Cardiac septum (tissue), 1 donor: ENCODE measurements around the gene ACSL1. TPM values are rescaled to one million over a fixed set of nuclear protein-coding genes. Genes with fewer than 3 reads are reported as not detected.

ENCODE experiments used
- DNase-seq: peaks from one replicate; pipeline ENCODE4 v3.0.0-alpha.2; 2020; ENCODE audit warnings: low spot score
- intact Hi-C: fragments of 100-400 bp; cut with DNase I; formaldehyde crosslinking; loops from one replicate; pipeline ENCODE4 v1.14.0; 2022
- total RNA-seq: library from RNA; stranded (reverse); fragmentation: NEBNext Ultra II Directional; extraction: Animal tissue kit (Norgen Biotek cat#: 25700); gene quantifications from one replicate; pipeline ENCODE4 v1.2.1, GENCODE V29; 2021
- donor health status: DM: no; HTN: no; CAD: no.

ACSL1 gene
- total RNA-seq, 1 donor from 2014 or later, result 98.6 TPM

DNA sequence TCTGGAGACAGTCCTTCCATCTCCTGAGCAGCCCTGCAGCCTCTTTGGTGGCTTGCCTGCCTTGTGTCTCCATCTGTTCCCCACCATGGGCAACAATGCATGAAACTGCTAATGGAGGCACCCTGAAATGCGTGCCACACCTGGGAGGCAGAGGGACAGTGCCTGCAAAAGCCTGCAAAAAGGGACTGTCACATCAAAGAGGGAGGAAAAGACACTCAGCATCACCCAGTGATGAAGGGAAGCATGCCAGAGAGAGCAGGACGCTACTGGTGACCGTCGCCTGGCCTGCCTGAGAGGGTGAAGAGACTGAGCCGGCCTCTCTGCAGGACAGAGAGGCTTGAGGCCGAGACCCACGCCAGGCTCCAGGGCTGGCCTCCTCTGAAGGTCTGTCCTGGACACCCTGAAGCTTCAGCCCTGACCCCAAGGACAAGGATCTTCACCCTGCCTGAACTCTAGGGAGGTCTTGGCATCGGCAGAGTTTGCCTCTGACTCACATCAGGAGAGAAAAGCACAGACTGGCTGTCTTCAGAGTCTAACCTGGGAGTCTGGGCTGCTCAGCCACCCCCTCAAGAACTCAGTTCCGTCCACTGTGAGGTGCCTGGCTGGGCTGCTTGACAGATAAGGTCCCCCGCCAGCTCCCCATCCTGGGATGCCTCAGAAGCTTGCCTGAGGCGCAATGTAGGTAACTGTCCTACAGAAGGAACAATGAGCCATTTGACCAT, 8.1 kb downstream of the ACSL1 start:
- no peak for DNase-seq
- intact Hi-C loops, result loop anchor here (5.0 kb wide), 1 partner anchor 325 kb away; the partner anchor contains the start of gene SLC25A4

DNA sequence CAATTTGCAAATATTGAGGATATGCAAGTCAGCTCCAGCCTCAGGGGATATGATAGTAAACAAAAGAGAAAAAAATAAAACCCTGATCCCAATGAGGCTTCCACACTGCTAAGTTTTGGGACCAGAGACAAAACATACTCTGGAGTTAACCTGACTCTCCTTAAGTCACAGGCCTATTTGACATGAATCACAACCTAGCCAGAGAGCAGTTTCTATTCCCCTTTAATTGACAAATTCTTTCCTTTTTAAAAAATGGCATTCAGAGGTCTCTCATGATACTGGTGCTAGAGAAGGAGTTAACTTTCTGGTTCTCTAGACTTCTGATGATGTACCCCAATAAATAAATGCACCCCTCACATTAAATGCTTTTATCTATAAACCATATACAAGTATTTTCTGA, 8.8 kb downstream of the ACSL1 start:
- intact Hi-C loops, result loop anchor here (5.0 kb wide), 1 partner anchor 325 kb away; the partner anchor contains the start of gene SLC25A4
- DNase-seq, result no peak

DNA sequence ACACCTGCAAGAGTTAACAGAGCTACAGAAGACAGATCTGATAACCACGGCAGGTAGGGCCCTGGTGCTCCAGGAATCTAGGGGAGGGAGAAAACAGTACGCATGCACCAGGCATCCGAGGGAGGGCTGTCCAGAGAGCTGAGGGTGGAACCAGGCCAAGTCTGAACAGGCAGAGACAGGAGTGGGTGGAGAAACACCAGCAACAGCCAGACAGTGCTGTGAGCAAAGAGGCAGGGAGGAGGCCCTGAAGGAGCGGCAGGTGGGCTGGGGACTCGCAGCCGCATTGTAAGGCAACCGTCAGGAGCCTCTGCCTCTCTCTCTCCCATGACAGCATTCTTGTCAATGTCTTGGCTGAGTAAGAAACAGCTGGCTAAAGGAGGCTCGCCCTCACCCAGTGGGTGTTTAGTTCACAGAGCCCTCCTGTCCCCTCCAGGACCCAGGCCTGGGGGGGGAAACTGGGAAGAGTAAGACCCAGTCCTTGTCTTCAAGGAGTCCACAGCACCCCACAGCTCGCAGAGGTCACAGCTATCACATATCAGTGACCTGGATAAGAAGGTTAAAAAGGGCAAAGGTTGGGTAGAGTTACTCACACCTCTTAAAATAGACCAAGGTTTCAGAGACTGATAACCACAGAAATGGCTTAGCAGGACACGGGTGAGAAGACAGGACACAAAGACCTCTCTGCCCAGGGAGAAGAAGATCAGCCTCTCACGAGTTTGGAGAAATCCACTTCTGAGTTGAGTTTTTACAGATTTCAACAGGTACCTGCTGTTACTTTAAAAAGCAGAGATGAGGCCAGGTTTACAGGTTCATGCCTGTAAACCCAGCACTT, 10.5 kb downstream of the ACSL1 start:
- DNase-seq, result peak; percentile 91
- intact Hi-C loops, result loop anchor here (1.0 to 5.0 kb wide), 2 partner anchors 10 to 327 kb away; partner anchors contain the start of gene SLC25A4

DNA sequence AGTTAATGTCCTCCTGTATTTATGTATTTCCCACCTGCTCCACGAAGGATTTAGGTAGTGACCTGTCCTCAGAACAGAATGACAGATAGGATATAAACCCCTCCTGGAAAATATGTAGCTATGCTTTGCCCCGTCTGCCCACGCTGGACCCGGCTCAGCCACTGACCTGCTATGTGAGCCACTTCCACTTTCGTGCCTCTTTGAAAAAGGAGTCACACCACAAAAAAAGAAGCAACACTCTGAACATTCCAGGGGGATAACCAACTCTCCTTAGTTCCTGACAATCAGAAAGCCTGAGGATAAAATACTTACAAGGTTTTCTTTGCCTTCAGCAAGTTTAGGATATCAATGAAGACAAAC, 11.1 kb downstream of the ACSL1 start:
- intact Hi-C loops, result loop anchor here (1.0 to 5.0 kb wide), 2 partner anchors 9 to 328 kb away; partner anchors contain the start of gene SLC25A4
- no peak for DNase-seq

DNA sequence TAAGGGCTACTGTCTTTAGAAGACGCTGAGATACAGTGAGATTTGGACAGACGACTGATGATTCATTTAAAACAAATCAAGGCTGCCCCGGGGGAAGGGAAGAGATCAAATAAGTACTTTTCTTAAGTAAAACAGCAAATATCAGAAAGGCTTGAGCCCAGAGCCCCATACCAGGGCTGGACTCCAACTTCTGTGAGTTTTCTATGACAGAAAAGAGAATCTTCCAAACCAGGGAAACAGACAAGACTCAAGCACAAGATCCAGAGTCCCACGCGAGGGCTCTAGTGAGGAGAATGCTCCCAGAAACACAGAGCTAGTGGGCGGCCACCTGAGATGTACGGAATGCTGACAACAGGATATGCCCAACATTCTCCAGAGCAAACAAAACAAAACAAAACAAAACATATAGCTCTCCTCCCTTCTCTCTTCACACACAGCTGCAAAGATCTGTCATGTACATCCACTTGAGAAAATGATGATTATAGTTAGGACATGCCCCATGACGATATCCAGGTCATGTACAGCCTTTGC, 13.1 kb downstream of the ACSL1 start:
- intact Hi-C loops, result no loop called here
- DNase-seq, result no peak

DNA sequence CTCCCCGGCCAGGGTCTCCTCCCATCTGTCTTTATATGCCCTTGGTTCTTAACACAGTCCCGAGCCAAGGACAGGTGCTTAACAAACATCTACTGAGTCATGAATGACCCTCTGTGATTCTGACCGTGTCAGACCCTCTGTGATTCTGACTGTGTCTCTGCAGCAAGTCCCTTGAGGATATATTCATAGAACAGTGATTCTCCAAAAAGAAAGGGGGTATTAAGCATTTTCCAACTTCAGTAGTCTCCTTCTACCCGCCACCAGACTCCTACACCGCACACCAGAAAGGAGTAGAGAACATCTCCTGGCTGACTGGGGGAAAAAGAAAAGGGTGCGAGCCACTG, 13.6 kb downstream of the ACSL1 start:
- DNase-seq, result no peak
- intact Hi-C loops, result no loop called here

DNA sequence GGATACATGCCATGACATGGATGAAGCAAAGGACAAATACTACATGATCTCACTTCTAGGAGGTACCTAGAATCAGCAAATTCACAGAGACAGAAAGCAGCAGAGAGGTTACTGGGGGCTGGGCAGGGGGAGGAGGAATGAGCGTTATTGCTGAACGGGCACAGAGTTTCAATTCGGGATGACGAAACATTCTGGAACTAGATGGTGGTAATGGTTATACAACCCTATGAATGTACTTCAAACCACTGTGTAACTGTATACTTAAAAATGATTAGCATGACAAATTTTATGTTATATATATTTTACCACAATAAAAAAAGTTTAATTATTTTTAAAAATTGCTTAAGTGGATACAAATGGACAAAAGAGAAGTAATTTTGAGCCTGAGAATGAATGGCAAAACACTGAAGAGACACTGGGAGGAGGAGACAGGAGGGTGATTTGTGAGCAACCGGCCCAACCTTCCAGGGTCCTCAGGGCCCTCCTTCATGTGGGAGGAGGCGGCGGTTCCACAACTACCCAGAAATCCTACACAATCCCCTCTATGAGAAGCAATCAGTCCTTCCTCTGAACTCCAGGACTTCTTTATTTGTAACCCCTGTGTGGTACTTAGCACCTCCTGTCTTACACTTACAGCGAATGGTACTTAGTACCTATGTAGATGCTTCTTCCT, 14.1 kb downstream of the ACSL1 start:
- DNase-seq, result peak; percentile 81
- intact Hi-C loops, result no loop called here

DNA sequence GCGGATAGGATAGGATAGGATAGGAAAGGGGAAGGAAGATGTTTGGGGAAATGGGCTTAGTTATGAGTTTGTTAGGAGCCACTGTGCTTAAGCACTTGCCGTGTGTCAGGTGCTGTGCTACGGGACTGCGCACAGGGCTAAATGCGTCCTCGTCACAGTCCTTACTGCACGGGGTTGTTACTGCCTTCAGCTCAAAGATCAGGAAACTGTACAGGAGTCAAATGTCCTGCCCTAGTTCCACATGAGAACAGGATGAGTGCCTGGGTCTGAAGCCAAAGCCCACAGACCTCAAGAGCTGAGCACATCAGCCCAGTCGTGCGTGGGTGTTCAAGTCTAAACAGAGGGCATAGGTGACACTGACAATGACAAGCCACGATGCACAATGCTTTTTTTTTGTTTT, 15.0 kb downstream of the ACSL1 start:
- DNase-seq, result no peak
- intact Hi-C loops, result no loop called here

DNA sequence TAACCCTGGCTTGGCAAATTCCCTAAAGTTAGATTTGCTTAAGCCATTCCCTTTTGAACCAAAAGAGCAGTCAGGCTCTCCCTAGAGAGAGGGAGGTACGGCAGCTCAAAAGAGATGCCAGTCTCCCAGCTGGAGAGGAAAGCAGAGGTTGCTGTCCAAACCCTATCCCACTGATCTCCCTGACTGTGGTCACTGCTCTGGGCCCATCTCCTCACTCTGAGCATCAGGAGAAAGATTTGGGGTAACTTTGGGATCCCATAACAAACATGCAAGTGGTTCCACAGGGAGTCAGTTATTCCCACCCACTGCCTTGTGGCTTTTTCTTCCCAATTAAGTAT, 17.1 kb downstream of the ACSL1 start:
- intact Hi-C loops, result loop anchor here (5.0 kb wide), 2 partner anchors 161 to 304 kb away; partner anchors contain the start of genes CASP3 and PRIMPOL

DNA sequence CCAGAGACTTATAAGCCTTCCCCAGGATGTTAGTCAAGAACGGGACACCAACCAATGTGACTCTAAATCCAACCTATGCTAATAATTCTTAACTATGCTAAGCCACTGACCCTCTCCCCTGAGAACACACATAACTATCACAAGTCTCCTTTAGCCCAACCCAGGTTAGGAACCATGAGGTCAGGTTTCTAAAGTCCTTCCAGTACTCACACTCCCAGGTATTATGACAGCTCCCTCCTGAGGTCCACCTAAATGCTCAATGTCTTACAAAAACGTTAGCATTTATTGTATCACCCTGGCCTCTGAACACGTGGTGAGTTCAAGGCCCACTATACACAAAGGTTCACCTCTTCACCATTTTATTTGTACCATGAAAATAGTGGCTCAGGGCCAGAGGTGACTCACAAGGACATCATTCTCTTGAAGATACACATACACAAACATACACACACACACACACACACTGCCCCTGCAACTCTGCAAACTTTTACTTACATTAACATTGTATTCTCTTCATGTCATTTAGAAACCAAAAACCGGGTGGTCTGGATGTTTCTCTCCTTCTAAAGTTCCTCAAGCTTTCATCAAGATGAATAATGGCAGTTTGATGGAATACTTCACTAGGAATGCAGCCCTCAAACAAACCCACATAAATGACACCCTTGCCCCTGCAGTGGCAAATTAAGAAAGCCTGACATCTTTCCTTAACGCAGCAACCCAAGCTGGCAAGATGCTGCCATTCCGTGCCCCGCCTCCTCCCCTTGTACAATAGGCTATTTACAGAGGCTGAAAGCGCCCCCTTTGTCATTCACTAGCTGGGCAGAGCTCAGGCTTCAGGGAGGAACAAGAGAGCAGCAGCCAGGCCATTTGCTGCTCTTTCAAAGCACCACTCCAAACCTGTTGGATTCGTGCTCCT, 17.7 kb downstream of the ACSL1 start:
- DNase-seq, result no peak
- intact Hi-C loops, result loop anchor here (5.0 kb wide), 2 partner anchors 161 to 304 kb away; partner anchors contain the start of genes CASP3 and PRIMPOL

More for the DNA sequence above, 17.1 kb downstream of the ACSL1 start:
- no peak for DNase-seq

DNA sequence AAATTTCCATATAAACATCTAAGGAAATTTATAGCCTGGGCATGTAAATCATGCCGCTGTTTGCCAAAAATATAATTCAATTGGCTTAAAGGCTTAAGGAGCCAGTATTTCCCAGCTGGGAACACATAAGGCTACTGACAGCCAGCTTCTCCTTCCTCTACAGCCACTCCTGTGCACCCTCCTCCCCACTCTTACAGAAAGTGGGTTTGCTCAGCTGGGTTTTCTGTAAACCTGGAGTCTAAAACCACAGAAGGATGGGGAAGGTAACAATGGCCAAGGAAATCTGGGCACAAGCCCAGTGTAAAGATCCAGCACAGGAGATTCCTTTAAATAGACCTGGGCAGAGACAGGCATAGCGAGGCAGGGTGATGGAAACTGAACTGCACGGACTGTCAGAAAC, 18.5 kb downstream of the ACSL1 start:
- intact Hi-C loops, result loop anchor here (5.0 kb wide), 2 partner anchors 160 to 305 kb away; partner anchors contain the start of genes CASP3 and PRIMPOL
- no peak for DNase-seq

DNA sequence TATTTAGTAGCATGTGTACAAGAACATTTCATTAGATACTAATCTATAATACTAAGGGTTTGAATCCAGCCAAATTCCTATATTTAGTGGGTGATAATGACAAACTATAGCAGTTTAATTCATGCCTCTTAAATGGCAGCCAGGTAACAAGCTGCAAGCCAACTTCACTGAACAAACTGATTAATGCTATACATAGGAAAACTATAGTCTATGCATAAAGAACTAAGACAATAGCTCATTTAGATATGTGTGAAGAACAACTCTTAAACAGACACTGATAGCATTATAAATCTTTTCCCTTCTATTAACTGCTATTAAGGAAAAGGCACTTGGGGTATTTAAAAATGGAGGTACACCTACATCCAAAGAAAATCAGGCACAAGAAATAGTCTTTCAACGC, 19.1 kb downstream of the ACSL1 start:
- no peak for DNase-seq
- intact Hi-C loops, result loop anchor here (5.0 kb wide), 2 partner anchors 159 to 306 kb away; partner anchors contain the start of genes CASP3 and PRIMPOL

DNA sequence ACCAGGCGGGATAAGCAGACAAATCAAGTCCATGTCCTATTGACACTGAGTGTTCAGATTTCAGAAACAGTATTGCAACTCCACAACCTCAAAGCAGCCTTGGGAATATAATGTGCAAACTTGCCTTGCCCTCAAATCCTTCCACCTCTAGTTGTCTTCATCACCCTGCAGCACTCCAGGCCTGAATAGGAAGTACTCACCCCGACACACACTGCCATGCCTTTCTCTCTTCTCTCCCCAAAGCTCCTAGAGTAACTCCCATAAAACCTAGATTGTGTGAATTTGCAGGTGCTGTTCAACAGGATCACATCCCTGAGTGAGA, 19.6 kb downstream of the ACSL1 start:
- intact Hi-C loops, result loop anchor here (5.0 kb wide), 2 partner anchors 159 to 306 kb away; partner anchors contain the start of genes CASP3 and PRIMPOL
- no peak for DNase-seq

DNA sequence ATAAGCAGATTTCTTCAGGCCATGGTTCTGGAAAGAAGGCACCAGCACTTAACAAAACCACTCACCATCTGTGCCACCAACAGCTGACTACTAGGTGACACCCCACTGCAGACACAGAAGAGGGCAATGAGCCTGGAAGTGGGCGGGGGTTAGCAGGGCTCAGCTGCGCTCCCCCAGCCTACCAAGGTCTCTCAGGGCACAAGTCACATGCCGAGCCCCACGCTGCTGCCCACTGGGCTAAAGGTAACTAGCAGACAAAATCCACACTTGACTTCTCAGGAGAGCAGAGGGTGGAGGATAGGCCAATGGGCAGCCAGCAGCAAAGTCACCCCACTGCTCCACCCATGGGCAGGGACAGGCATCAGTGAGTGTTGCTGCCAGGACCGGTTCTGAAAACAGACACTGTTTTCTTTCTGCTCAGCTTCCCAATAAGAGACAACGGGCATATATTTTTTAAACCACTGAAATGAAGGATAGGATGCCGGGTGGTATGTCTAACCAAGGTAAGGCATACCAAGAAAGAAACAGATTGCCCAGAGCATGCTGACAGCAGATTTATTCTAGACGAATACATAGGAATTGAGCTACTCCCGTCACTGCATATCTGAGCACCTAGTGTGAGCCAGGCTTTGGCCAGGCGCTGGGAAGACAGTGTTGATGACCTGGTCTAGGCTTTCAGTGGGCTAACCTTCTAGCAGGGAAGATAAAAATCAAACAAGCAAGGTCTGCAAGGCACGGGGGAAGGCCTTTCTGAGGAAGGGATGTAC, 20.1 kb downstream of the ACSL1 start:
- peak; percentile 93 for DNase-seq
- intact Hi-C loops, result loop anchor here (1.0 to 5.0 kb wide), 3 partner anchors 10 to 307 kb away; partner anchors contain the start of genes CASP3 and PRIMPOL

DNA sequence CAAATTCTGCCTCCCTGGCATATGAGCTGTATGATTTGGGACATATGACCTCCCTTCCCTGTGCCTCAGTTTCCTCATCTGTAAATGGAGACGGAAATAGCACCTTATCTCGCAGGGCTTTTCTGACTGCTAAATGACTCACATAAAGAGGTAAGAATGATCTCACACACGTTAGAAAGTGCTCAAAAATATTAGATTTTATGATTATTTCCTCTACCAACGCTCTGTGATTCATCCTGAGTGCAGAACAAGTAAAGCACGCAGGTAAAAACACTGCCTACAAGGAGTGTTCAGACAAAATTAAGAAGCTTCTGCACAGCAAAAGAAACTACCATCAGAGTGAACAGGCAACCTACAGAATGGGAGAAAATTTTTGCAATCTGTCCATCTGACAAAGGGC, 21.1 kb downstream of the ACSL1 start:
- intact Hi-C loops, result loop anchor here (1.0 to 5.0 kb wide), 3 partner anchors 11 to 308 kb away; partner anchors contain the start of genes CASP3 and PRIMPOL
- DNase-seq, result no peak

DNA sequence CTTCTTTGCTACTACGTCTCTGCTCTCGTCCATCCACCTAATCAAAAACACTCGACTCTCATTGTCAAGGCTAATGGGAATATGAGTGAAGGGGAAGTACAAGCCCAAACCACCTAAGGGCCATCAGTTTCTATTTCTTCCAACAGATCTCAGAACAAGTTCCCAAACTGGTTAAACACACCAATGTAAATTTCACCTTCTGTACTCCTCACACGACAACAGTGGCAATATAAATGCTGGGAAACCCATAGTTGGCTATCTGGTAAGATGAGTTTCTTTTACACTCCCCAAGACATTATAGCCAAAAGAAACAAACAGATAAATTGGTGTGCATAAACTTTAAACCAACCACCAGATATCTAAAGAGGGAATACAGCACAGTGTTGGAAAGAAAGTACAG, 21.9 kb downstream of the ACSL1 start:
- intact Hi-C loops, result no loop called here
- DNase-seq, result no peak

DNA sequence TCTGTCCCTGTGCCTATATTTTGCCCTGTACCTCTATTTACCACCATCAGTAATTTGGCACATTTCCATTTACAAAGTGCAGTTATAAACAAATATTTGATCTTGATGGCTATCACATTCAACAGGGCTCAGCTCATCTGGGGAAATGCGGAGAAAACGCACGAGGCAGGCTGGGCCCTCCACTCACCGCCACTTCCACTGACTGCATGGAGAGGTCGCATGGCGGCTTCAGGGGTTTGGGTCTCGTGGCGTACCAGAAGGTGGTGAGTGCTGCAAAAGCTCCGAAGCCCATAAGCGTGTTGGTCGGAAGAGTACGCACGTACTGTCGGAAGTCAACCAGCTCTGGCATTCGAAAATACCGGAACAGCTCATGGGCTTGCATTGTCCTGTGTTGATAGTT, 22.6 kb downstream of the ACSL1 start:
- intact Hi-C loops, result no loop called here
- DNase-seq, result no peak

DNA sequence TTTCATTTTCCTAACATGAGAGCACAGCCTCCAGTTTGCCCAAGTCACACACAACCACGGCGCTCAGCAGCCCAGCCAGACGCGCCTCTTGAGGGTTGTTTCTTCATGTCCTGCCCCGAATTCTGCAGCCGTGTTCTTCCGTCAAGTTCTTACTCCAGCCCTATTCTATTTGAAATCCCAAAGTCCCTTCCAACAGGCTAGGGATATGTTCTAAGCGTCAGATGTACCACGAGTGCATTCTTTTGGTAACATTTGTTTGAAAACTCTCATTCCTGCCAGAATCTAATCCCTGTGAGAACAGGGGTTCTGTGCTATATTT, 23.1 kb downstream of the ACSL1 start:
- intact Hi-C loops, result no loop called here
- no peak for DNase-seq
